ENCODE results near the gene MYOT.
A peak's percentile ranks its signal among the peaks of the same experiment; 100 is the strongest.
"Not testable (repeated sequence)": the region's sequence is repeated elsewhere in the genome, so short reads cannot be mapped to it uniquely, and the experiment has no call there.

Gene MYOT

GRCh38 chr5:137867664-137868063 lies at the start of gene MYOT:
MYOT (plus strand) TSS chr5:137867860; CDS start chr5:137870652, 2,792 bp downstream.
- DNase-seq, result no peak

- DNase-seq, result no peak
Observed at GRCh38 chr5:137819766-137820165, 47.9 kb upstream of the MYOT start.

- DNase-seq, result peak; percentile 9
Observed at GRCh38 chr5:137822158-137822764, 45.4 kb upstream of the MYOT start.

GRCh38 chr5:137822984-137823383 lies 44.7 kb upstream of the MYOT start:
- no peak for DNase-seq

GRCh38 chr5:137825165-137825564 lies 42.5 kb upstream of the MYOT start:
- no peak for DNase-seq

GRCh38 chr5:137826067-137826466 lies 41.6 kb upstream of the MYOT start:
- DNase-seq, result no peak

- DNase-seq, result no peak
Observed at GRCh38 chr5:137828180-137828579, 39.5 kb upstream of the MYOT start.

- no peak for DNase-seq
Observed at GRCh38 chr5:137828664-137829063, 39.0 kb upstream of the MYOT start.

- DNase-seq, result no peak
Observed at GRCh38 chr5:137831105-137831504, 36.6 kb upstream of the MYOT start.

GRCh38 chr5:137831526-137831925 lies 36.1 kb upstream of the MYOT start:
- no peak for DNase-seq

GRCh38 chr5:137832416-137832815 lies 35.2 kb upstream of the MYOT start:
- no peak for DNase-seq

- no peak for DNase-seq
Observed at GRCh38 chr5:137833463-137833862, 34.2 kb upstream of the MYOT start.

GRCh38 chr5:137834498-137835049 lies 33.1 kb upstream of the MYOT start:
- no peak for DNase-seq

- no peak for DNase-seq
Observed at GRCh38 chr5:137836298-137836697, 31.4 kb upstream of the MYOT start.

- DNase-seq, result no peak
Observed at GRCh38 chr5:137836997-137837396, 30.7 kb upstream of the MYOT start.

- no peak for DNase-seq
Observed at GRCh38 chr5:137837491-137838394, 29.9 kb upstream of the MYOT start.

- no peak for DNase-seq
Observed at GRCh38 chr5:137838976-137839375, 28.7 kb upstream of the MYOT start.

GRCh38 chr5:137842296-137842695 lies 25.4 kb upstream of the MYOT start:
- DNase-seq, result no peak

- no peak for DNase-seq
Observed at GRCh38 chr5:137843676-137844299, 23.9 kb upstream of the MYOT start.

GRCh38 chr5:137845472-137845871 lies 22.2 kb upstream of the MYOT start:
- no peak for DNase-seq

- no peak for DNase-seq
Observed at GRCh38 chr5:137847687-137848086, 20.0 kb upstream of the MYOT start.

GRCh38 chr5:137853165-137853564 lies 14.5 kb upstream of the MYOT start:
- not testable (repeated sequence) for DNase-seq

GRCh38 chr5:137856201-137856600 lies 11.5 kb upstream of the MYOT start:
- DNase-seq, result no peak
